Activated naive CD4-positive, alpha-beta T cell treated with anti-CD3 and anti-CD28 coated beads, Interleukin-2, amount 50 U/mL, for 16 hours (primary cell): Measurements from ENCODE around the gene C9orf72.
A peak's percentile ranks its signal among the peaks of the same experiment; 100 is the strongest.

Experiments used
- DNase-seq: peaks from one replicate; pipeline ENCODE4 v3.0.0-alpha.2; 2020

C9orf72 gene

DNA sequence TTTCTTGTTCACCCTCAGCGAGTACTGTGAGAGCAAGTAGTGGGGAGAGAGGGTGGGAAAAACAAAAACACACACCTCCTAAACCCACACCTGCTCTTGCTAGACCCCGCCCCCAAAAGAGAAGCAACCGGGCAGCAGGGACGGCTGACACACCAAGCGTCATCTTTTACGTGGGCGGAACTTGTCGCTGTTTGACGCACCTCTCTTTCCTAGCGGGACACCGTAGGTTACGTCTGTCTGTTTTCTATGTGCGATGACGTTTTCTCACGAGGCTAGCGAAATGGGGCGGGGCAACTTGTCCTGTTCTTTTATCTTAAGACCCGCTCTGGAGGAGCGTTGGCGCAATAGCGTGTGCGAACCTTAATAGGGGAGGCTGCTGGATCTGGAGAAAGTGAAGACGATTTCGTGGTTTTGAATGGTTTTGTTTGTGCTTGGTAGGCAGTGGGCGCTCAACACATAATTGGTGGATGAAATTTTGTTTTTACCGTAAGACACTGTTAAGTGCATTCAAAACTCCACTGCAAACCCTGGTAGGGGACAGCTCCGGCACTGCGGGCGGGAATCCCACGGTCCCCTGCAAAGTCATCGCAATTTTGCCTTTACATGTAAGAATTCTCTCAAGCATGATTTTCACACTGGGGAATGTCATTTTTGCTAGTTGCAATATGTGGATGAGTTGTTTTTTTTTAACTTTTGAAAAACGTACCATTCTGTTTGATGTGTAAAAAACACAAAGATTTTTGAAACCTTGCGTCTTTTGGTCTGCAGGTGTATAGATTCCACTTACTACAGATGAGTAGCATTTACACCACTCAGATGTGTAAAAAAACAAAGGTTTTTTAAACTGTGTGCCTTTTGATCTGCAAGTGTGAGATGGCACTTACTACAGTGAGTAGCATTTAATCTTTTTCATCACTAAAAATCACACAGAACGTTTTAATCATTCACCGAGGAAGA, 631 bp upstream of the C9orf72 start:
- DNase-seq: peak; percentile 94

DNA sequence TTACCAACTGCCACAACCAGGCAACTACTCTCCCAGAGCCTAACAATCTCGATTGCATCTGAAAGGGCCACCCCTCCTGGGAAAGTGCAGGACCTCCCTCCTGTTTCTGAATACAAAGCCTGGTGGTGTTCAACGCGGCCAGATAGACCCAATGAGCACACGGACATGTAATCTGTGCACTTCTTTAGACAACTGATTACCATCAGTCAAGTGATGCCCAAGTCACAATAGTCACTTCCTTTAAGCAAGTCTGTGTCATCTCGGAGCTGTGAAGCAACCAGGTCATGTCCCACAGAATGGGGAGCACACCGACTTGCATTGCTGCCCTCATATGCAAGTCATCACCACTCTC, 739 bp downstream of the C9orf72 start:
- DNase-seq: no peak

DNA sequence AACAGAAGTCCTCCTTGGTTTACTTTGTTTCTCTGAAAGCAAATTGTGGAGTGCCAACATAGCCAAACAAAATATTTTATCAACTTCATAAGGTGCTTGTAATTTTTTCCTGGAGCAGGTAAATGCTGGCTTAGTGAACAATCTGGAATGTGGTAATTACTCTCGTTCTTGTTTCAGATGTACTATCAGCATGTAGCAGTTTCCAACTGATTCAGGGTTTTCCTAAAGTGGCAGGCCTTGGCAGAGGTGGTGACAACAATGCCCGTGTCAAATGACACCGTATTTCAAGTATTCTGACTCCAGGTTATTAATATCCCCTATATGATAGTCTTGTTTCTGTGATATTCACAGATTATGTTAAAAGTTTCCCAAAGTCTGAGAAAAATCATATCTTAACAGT, 1.2 kb downstream of the C9orf72 start:
- no peak for DNase-seq

DNA sequence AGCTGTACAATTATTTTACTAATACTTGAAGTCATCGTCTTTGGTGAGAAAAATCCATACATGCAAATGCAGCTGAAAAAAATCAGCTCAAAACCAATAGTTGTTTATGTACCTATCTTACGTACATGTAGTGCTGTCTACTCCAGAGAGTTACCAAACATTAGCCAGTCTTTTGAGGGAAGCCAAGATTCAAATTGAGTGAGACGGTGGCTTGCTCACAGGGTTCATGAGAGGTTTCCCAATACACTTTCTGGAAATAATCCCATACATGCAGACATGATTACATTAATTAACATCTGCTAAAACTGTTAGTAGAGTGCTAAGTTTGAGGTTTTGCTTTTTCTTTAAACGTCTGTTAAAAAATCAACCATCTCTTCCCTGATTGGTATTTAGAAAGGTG, 2.3 kb downstream of the C9orf72 start:
- no peak for DNase-seq

DNA sequence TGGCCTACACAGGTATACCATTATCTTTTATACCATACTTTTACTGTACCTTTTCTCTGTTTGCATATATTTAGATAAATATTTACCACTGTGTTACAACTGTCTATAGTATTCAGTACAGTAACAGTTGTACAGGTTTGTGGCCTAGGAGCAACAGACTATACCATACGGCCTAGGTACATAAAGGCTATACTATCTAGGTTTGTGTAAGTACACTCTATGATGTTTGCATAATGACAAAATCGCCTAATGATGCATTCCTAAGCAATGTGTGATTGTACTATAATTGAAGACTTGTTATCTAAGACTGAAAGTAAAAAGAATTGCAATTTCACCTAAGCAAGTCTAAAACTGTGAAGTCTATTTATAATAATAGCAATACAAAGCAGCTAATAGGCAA, 3.9 kb downstream of the C9orf72 start:
- no peak for DNase-seq

DNA sequence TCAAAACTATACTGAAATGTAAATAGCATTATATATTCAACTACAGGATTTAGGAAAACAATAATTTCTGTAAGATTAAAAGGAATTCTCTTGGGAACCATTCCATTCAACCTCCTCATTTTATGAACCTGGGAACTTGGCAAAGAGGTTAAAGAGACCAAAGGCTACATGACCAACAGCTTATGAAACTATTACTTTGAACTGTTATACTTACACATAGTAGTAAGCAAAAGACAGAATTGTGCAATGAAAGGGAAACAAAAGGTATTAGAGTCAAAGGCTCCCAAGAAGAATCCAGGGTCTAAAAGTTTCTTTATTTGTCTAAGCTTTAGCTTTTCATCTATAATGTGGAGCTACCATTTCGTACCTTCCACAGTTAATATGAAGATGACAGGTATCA, 7.2 kb downstream of the C9orf72 start:
- DNase-seq: no peak

DNA sequence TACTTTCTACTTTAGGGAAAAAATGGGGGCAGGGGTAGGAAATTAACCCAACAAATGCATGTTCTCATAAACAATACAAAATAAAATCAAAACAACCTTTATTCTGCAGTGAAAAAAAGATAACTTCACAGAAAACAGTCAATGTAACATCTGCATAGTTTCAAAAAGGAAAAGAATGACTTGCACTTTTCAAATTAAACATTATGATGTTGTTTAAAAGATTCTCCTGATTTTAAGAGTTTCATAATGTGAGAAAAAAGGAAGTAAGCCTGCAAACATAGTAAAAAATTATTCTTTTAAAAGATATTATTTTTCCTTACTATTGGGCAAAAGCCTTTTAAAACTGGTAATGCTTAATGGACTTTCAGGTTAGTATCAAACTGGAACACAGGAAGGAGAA, 7.6 kb downstream of the C9orf72 start:
- no peak for DNase-seq

DNA sequence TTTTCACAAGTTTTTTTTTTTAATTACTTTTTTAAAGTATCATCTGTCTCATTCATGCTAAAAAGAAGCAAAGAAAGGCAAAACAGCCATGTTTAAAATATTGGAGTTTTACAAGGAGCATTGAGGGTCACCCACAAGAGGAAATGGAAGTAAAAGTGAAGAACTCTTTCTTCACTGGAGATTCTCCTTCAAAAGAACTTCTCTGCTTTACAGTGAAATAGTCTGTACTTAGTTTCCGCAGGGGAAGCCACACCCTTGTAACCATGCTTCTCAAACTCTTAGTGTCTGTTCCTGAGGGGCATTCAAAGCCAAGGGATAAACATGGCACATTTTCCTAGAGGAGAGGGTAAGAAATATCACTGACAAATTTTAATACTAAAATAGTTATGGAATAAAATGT, 8.6 kb downstream of the C9orf72 start:
- DNase-seq: no peak

DNA sequence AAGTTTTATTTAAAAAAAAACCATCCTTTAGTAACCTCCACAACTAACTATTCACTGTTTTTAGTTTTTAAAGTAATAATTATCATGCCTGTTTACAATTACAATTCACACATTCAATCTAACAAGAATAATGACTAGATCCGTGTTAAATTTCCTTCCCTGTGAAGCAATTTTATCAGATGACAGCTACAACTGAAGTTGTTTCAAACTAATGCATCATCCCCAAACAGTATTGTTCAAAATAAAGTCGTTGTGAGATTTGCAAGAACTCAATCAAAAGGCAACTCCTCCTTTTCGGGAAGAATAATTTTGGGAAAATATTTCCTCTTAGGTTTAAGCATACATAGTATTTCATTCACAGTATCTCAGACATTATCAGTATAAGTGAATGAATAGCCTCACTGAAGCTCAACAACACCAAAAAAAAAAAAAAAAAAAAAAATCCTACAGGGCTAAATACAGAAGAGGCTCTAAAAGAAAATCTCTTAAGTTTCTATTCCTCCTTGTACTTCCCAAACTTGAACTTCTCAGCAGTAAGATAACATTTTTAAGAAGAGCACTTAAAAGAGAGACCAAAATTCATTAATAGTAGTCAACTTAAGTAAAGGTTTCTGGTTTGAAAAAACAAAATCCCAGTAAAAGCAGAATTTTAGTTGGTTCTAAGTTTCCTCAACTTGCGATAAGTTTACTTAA, 9.4 kb downstream of the C9orf72 start:
- no peak for DNase-seq

DNA sequence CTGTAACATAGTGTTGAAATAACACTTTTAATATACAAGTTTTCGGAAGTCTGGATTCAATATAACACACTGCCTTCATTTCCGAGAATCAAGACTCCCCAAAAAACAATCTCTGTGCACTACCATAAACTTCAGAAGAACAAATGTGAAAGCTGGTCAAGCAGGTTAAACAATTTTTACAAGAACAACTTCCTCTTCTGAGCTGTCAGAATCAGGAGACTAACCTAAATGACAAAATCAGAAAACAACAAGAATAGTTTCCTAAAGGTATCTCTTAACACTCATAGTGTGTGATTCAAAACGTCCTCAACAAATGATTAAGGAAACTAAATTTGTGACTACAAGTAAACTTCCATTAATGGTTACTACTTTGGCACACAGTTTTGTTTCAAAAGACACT, 11.6 kb downstream of the C9orf72 start:
- DNase-seq: no peak

DNA sequence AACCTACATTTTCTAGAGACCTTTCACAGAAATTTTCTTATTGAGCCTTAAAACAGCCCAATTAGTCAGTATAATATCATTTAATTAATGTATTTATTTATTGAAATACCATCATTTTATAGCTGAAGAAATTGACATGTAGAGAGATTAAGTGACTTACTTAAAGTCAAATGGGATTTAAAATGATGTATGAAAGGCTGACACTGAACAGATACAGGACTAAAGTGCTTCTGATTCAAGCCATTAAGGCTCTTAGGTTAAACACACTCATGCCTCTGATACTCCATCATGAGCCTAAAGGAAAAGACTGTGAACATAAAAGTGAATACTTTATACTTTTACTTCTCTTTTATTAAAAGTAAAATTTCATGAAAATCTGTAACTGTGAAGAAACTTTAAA, 12.8 kb downstream of the C9orf72 start:
- DNase-seq: no peak

DNA sequence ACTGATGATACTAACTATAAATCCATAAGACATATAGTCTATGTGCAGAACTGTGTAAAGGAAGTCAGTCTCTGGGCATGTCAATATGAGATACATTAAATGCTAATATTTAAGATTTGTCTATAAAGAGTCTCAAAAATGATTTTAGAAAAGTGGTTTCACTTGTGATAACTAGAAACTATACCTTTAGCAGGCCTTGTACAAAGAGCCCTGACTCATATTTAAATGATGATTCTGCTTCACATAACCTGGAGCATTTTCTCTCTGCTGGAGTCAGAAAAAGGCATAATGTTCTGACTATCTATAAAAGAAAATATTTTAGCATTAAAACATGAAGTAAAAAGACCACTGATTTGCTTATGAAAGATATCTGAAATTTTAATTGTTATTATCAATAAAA, 15.0 kb downstream of the C9orf72 start:
- DNase-seq: no peak

DNA sequence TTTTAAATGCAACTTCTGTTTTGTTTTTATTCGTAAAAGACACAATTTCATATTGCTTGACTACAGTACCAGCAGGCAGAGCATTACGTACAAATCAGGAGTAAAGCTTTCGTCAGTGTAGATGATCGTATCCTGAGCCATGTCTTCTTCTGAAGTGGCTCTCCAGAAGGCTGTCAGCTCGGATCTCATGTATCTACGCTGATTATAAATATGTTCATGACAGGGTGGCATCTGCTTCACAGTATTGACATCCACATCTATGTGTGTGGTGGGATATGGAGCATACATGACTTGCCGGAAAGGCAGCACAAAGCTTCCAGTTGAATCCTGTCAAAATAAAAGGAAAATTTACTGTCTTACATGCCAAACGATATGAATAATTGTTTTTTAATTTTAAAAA, 16.8 kb downstream of the C9orf72 start:
- DNase-seq: no peak

DNA sequence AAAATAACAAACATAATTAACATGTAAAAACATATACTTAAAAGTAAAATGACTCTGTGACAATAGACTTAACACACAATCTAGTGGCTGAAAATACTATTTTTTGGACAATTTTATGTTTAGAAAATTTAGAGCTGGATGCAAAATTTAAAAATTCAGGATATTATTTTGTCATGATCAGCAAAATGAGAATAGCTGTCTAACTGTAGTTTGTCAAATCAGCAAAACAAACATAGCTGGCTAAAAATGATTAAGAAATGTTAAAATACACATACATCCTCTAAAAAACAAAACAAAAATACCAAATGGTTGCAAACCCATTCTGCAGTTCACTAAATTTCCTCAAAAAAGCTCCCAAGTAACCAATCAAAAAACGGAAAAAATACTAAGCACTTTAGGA, 18.6 kb downstream of the C9orf72 start:
- DNase-seq: no peak

DNA sequence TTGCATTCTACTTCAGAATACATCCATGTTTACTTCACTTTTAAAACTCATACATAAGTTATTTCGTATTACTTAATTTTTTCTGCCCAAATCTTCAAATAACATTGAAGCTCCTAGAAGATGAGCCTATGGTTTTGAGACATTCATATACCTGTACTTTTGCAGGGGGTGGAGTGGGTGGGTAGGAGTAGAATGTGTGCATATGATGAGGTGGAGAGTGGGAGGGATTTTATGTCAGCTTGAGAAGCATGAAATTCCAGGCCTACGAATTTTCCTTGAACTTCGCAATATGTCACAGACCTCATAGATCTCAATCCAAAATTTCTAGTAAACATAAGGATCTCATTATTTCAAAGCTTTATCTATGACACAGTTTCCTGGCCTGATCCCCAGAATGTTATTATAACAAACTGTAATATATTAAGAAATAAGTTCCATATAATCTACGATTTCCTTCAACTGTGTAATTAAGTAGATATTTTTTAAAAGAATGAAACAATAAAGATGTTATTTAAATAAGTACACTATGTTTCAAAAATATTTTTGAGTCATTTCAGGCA, 24.0 kb downstream of the C9orf72 start:
- no peak for DNase-seq

DNA sequence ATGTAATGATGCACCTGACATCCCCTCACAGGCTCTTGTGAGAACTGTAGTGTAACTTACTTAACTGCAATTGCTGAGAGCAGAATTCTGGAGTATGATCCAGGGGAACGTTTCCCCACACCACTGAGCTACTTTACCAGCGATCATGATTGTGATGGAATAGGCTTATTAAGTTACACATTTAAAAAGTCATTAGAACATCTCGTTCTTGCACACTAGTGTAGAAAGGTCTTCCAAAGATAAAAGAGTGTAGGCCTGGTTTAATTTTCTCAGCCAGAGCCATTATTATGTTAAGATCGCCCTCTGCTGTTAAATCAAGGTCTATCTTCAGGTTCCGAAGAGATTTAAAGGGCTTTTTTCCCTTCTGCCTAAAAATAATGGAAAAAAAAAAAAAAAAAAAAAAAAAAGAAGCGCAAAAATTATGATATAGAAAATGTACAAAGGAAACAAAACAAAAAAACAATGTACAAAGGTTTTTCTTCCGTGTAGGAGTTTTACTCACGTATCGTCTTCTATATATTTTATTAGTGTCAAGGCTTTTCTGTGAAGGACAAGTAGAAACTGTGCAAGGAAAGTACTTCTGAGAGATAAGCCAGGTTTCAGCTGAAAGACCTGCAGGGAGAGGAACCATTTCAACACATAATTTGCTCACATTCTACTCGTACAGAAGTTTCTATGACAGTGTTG, 25.1 kb downstream of the C9orf72 start:
- DNase-seq: no peak

DNA sequence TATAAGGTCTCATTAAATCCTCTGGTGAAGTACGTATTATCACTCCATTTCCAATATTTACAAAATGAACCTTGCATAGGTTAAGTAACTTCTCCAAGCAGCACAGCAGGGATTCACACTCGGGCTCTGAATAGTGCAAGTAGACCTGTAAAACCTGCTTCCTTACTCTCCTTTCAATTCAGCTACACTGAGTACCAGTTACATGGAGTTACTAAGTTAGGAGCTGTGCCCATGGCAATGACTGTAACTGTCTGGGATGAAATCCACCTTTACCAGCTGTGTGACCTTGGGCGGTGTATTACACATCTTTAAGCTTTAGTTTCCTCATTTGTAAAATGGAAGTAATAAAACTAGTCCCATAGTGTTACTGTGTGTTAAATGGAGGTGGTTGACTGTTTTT, 27.8 kb downstream of the C9orf72 start:
- no peak for DNase-seq

DNA sequence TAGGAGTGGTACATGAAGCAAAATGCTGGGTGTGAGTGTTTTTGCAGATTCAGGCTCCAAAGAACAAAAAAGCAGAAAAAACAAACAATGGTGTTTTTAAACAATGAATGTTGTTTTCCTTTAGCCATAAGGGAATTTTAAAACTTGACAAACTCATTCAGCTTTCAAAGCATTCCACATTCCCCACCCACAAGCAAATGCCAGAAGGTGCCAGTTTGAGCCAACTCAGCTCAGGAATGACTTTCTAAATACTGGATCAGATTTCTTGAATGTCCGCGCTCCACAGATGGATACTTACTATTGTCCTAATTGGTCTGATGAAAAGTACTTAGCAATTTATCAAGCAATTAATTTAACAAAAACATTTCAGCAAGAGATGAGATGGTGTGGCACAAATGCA, 30.8 kb downstream of the C9orf72 start:
- DNase-seq: no peak

DNA sequence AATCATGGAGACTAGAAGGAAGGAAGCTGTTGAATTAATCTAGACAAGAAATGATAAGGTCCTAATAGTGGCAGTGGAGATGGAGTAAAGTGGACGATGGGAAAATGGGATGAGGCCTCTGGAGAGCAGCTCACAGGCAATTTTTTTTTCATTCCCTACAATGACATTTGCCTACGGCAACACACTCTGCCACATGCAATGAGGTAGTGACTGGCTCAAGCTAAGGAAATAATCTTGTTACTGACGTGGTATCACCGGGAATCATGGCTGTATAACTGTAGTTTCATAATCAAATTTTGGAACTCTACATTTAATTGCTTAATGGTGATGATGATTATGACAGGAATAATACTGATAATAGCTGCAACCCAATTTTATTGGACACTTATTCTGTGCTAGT, 31.5 kb downstream of the C9orf72 start:
- no peak for DNase-seq

DNA sequence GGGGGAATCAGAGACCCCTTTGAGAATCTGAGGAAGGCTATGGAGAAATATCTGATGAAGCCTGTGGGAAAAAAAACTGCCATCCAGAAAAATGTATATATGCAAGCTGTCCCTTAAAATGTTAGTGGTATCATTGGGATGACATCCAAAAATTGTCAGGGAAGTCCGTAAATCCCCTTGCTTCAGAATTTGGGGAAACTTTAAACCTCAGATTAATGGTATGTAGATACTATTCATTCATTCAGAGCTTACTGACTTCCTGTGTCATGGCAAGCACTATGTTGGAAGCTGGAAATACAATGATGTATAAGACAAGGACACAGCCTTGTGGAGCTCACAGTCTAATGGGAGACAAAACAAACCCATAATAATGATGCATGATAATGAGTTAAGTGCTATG, 32.8 kb downstream of the C9orf72 start:
- no peak for DNase-seq

DNA sequence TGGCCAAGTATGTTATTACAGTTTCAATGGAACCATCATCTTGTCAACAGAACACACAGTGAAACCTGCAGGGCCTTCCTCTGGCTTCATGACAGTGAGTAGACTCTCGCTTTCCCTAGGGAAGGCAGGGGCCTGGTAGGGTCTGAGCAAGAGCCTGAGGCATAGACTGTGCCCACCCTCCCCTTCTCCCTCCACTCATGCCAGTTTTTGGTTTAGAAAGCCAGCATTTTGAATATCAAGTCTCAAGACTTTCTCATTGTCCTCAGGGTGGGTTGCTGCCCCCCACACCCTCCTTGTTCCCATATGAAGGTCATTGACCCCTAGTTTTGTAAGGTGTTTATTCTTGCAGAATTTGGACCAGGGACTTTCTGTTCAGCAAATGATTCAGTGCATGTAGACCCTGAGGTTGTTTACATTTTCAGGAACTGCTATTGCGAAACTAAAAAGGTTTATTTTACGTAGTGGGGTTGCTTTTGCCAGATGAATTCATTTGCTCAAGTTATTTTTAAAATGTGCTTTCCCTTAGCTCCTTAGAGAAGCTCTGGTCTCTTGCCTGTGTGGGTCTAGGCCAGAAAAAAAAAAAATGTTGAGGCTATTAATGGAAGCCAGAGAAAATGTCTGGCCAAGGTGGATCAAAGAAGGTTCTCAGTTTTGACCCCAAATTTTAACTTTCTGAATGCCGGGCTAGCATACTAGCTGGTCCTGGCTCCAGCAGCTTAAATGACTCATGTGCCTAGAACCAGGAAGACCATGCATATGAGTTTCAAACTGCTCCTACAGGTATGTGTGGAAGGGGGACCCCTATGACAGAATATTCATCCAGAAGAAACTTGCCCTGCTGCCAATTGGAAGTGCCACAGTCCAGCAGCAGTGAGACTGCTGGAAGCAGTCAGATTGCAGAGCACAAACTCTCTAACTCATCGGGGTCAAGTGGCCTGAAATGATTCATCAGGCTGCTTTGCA, 33.5 kb downstream of the C9orf72 start:
- no peak for DNase-seq

DNA sequence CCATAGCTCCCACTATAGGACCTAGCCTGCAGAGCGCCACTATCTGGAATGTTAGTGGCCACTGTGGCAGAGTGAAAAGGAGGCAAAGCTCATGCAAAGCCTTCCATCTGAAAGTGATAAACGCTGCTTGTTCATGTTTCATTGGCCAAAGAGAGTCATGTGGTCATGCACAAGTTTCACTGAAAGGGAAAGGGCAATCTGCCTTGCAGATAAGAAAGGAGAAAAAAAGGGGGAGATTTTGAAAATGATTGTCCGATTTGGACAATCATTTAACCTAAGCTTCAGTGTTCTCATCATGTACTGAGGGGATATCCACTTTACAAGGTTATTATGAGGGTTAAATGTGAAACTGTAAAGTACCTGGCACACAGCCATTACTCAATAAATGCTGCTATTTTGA, 34.6 kb downstream of the C9orf72 start:
- DNase-seq: no peak
